HEK293T (cell line): ENCODE results near the gene TPCN1.

Experiments
- CTCF ChIA-PET: fragments of 350-600 bp; formaldehyde crosslinking; extraction: SDS; loops from one replicate; lab custom pipeline; 2021; ENCODE audit warnings: antibody characterized with exemption, inconsistent platforms; lab: Yijun Ruan, JAX
- POLR2A ChIA-PET: fragments of 350-600 bp; formaldehyde crosslinking; extraction: SDS; loops from one replicate; lab custom pipeline; 2020; ENCODE audit warnings: antibody characterized with exemption, inconsistent platforms; lab: Yijun Ruan, JAX
- DNase-seq: peaks from one replicate; pipeline ENCODE4 v3.0.0; 2012; ENCODE audit warnings: mixed read lengths; ENCODE audit errors: extremely low spot score
- ARNT ChIP-seq: fragments of 450-650 bp; IDR thresholded peaks from 2 replicates; pipeline ENCODE4 v1.6.1; 2017; ENCODE audit warnings: mild to moderate bottlenecking
- BHLHE40 ChIP-seq: fragments of 450-650 bp; IDR thresholded peaks from 2 replicates; pipeline ENCODE4 v1.6.1; 2016; ENCODE audit warnings: mild to moderate bottlenecking, moderate library complexity, borderline replicate concordance
- CTBP1 ChIP-seq: fragments of 450-650 bp; IDR thresholded peaks from 2 replicates; pipeline ENCODE4 v1.6.1; 2016; ENCODE audit warnings: borderline replicate concordance
- ELF4 ChIP-seq: fragments of 450-650 bp; IDR thresholded peaks from 2 replicates; pipeline ENCODE4 v1.6.1; 2017; ENCODE audit warnings: antibody characterized with exemption
- FOXA1 ChIP-seq: fragments of 450-650 bp; IDR thresholded peaks from 2 replicates; pipeline ENCODE4 v1.6.1; 2016; ENCODE audit warnings: mild to moderate bottlenecking
- FOXK2 ChIP-seq: fragments of 450-650 bp; IDR thresholded peaks from 2 replicates; pipeline ENCODE4 v1.6.1; 2016; ENCODE audit warnings: mild to moderate bottlenecking
- FOXM1 ChIP-seq: fragments of 450-650 bp; IDR thresholded peaks from 2 replicates; pipeline ENCODE4 v1.6.1; 2017; ENCODE audit warnings: mild to moderate bottlenecking, borderline replicate concordance
- HDGF ChIP-seq: fragments of 450-650 bp; IDR thresholded peaks from 2 replicates; pipeline ENCODE4 v1.6.1; 2017; ENCODE audit warnings: antibody characterized with exemption, borderline replicate concordance
- L3MBTL2 ChIP-seq: fragments of 450-650 bp; conservative IDR thresholded peaks from 2 replicates; pipeline ENCODE4 v1.6.1; 2016; ENCODE audit warnings: mild to moderate bottlenecking
- LEF1 ChIP-seq: fragments of 450-650 bp; IDR thresholded peaks from 2 replicates; pipeline ENCODE4 v1.6.1; 2017; ENCODE audit warnings: mild to moderate bottlenecking, borderline replicate concordance
- NFRKB ChIP-seq: fragments of 450-650 bp; IDR thresholded peaks from 2 replicates; pipeline ENCODE4 v1.6.1; 2016; ENCODE audit warnings: mild to moderate bottlenecking, moderate library complexity
- SP1 ChIP-seq: fragments of 450-650 bp; IDR thresholded peaks from 2 replicates; pipeline ENCODE4 v1.6.1; 2017
- SUZ12 ChIP-seq: fragments of 450-650 bp; IDR thresholded peaks from 2 replicates; pipeline ENCODE4 v1.6.1; 2016; ENCODE audit warnings: mild to moderate bottlenecking
- TARDBP ChIP-seq: fragments of 450-650 bp; IDR thresholded peaks from 2 replicates; pipeline ENCODE4 v1.6.1; 2016
- ZNF384 ChIP-seq: fragments of 450-650 bp; IDR thresholded peaks from 2 replicates; pipeline ENCODE4 v1.6.1; 2016
- TF ChIP-seq, protein P1 (sequence below): fragments of 450-650 bp; IDR thresholded peaks from 2 replicates; pipeline ENCODE4 v1.6.1; 2016

Gene TPCN1

DNA sequence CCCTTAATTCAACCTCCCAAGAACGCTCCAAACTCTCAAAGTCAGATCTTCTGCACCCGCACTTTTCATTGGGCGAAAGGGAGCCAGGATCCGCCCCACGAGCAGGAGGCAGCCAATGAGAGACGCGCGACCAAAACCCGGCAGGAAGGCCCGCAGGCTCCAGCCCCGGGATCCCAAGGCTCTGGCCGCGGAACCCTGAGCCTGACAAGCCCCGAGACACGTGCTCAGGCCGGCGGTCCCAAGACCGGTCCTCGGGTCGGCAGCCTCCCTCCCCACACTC is 36.4 kb upstream of the TPCN1 start:
- ChIA-PET POLR2A (interaction anchor here (0.7 to 2.0 kb wide), 12 partner anchors 8 to 237 kb away, joined by 3 to 7 read pairs (median 3); partner anchors contain the start of genes SDSL and TPCN1), CTCF (interaction anchor here (1.0 kb wide), 1 partner anchor 31 kb away, joined by 3 read pairs; no protein-coding TSS in a partner anchor)
- DNase-seq, result peak; percentile 87
- TF ChIP-seq LEF1 (no peak), SP1 (no peak), HDGF (no peak), FOXM1 (no peak), SUZ12 (no peak), L3MBTL2 (no peak), CTBP1 (no peak), NFRKB (no peak), ELF4 (no peak), FOXK2 (no peak), ARNT (no peak), TARDBP (no peak), BHLHE40 (no peak), FOXA1 (no peak), ZNF384 (no peak)
- TF ChIP-seq, protein P1, sequence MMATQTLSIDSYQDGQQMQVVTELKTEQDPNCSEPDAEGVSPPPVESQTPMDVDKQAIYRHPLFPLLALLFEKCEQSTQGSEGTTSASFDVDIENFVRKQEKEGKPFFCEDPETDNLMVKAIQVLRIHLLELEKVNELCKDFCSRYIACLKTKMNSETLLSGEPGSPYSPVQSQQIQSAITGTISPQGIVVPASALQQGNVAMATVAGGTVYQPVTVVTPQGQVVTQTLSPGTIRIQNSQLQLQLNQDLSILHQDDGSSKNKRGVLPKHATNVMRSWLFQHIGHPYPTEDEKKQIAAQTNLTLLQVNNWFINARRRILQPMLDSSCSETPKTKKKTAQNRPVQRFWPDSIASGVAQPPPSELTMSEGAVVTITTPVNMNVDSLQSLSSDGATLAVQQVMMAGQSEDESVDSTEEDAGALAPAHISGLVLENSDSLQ, result no peak

DNA sequence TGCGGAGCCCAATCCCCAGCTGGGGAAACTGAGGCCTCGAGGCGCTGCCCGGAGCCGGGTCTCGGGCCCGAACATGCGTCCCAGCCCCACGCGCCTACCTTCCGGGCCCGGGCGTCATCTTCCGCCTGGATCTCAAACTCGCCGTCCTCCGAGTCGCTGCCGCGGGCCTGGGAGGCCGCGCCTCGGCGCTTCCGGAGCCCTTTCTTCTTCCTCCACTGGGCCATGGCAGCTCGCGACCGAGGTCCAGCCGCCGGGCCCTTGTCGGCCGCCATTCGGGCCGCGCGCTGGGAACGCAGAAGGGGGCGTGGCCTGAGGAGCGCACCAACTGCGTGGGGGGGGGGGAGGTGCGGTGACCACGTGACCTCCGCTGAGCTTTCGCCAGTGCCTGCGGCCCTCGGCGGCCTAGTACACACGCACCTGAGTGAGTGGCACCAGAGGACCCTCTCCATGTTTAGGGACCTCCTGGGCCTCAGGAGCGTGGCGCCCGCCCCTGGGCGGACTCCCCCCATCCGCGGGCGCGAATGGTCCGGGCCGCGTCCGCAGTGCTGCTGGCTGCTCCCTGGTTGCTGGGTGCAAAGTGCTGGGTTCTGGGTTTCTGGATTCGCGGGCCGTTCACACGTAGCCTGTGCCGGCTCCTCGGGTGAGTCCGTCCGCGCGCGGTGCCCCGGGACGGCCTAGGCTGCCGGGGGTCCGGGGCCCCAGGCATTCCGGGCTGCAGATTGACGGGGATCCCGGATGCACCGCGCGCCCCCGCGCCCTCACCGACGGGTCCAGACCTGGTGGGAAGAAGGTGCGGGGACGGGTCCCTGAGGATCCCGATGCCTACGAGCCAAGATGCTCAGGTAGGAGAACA is 35.9 kb upstream of the TPCN1 start, which contains the start of the genes DDX54 and RITA1:
TSS of gene DDX54 (minus strand) at position 299 of the 853 bp plus-strand sequence. CDS start at position 272, 27 bp downstream.
TSS of gene RITA1 (plus strand) at position 542 of the 853 bp plus-strand sequence. CDS start 1,026 bp downstream, outside the sequence.
- CTCF ChIA-PET, result interaction anchor here (1.0 kb wide), 1 partner anchor 32 kb away, joined by 3 read pairs; no protein-coding TSS in a partner anchor
- peak; percentile 82 for DNase-seq
- POLR2A ChIA-PET, result interaction anchor here (0.7 to 2.0 kb wide), 12 partner anchors 8 to 237 kb away, joined by 3 to 7 read pairs (median 3); partner anchors contain the start of genes SDSL and TPCN1
- TF ChIP-seq ELF4, result peak; percentile 68
- no peak for TF ChIP-seq FOXA1
- peak; percentile 91 for TF ChIP-seq L3MBTL2
- no peak for TF ChIP-seq TARDBP
- TF ChIP-seq, protein P1, result peak; percentile 82
- peak; percentile 74; the same call in 1 of the 2 replicates for TF ChIP-seq LEF1
- peak; percentile 83 for TF ChIP-seq NFRKB
- peak; percentile 66; the same call in 1 of the 2 replicates for TF ChIP-seq FOXM1
- TF ChIP-seq ARNT, result 0 out of 2 replicates have a peak, but pooled peaks have one; percentile 37
- TF ChIP-seq BHLHE40, result peak; percentile 81

DNA sequence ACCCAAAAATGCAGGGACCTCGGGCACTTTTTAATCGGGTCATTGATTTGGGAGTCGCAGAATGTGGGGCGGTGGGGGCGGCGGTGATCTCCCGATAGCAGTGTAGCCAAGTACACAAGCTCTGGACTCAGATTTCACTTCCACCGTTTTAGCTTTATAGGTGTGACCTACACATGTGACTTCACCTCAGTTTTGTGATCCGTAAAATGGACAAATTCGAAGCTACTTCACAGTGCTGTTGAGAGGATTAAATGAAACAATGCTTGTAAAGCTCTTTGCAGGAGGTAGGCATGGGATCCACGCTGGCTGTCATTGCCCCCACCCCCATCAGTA is 35.3 kb upstream of the TPCN1 start:
- TF ChIP-seq L3MBTL2, result peak; percentile 43; the same call in 1 of the 2 replicates
- no peak for TF ChIP-seq ZNF384
- CTCF ChIA-PET, result no interaction called here
- DNase-seq, result no peak
- POLR2A ChIA-PET, result interaction anchor here (0.9 to 2.0 kb wide), 7 partner anchors 9 to 79 kb away, joined by 3 to 7 read pairs (median 3); partner anchors contain the start of gene TPCN1

- ChIA-PET CTCF (no interaction called here), POLR2A (interaction anchor here (1.6 kb wide), 1 partner anchor 9 kb away, joined by 7 read pairs; no protein-coding TSS in a partner anchor)
- TF ChIP-seq SP1 (no peak), L3MBTL2 (no peak), FOXM1 (no peak), FOXA1 (no peak), NFRKB (no peak), CTBP1 (no peak), BHLHE40 (no peak)
- TF ChIP-seq, protein P1, result no peak
- no peak for DNase-seq
Measured at GRCh38 chr12:113186666-113187325, 34.5 kb upstream of the TPCN1 start.

DNA sequence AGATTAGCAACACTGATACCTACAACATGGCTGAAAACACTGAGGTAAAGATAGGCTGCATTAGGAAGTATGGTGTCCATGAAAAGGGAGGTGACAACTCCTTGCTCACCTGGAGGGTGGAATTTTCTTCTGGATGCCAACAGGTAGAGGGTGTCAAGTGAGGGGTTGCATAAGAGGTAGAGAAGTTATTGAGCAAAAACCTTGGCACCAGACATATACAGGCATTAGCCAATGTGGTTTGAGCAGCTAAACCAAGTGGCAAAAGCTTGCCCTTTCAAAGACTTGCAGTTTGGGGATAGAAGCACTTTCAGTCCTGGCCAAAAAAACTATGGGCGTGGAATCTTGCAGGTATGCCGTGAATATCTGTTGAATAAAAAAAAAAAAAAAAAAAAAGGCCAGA is 31.9 kb upstream of the TPCN1 start:
- TF ChIP-seq CTBP1 (no peak), SUZ12 (no peak), FOXM1 (no peak), FOXK2 (no peak), NFRKB (no peak), FOXA1 (no peak), BHLHE40 (no peak), ELF4 (no peak), HDGF (no peak), ARNT (no peak), SP1 (no peak), TARDBP (no peak), L3MBTL2 (no peak), LEF1 (no peak), ZNF384 (no peak)
- TF ChIP-seq, protein P1, result no peak
- POLR2A ChIA-PET, result no interaction called here
- DNase-seq, result no peak
- CTCF ChIA-PET, result interaction anchor here (0.6 to 0.7 kb wide), 2 partner anchors 12 to 15 kb away, joined by 3 read pairs; no protein-coding TSS in a partner anchor
